H1 (cell line): Measurements from ENCODE around the gene AGBL4. TPM values are rescaled to one million over a fixed set of nuclear protein-coding genes. Genes with fewer than 3 reads are reported as not detected.
A peak's percentile ranks its signal among the peaks of the same experiment; 100 is the strongest.

ENCODE experiments used
- CBX8 ChIP-seq: fragments of 300-800, 300-1000 bp; sonication (generic); IDR thresholded peaks from 2 replicates; pipeline ENCODE4 v1.7.1; 2016; ENCODE audit warnings: low read depth, low read length, borderline replicate concordance
- HDAC2 ChIP-seq, 2 experiments: fragments of 300-600 bp in 1 of 2; sonication (generic) in 1 of 2; IDR thresholded peaks; 2 replicates each; pipeline ENCODE4 v1.6.1; 2011 to 2012; ENCODE audit warnings: low read depth in 2 of 2, low read length in 2 of 2, mild to moderate bottlenecking in 2 of 2, moderate library complexity in 2 of 2, borderline replicate concordance in 1 of 2, inconsistent platforms in 1 of 2
- HDAC6 ChIP-seq: IDR thresholded peaks from one replicate; pipeline ENCODE4 v1.7.1; 2012; ENCODE audit warnings: low read depth, mild to moderate bottlenecking, inconsistent platforms, low read length, moderate library complexity
- JUND ChIP-seq: IDR thresholded peaks from 2 replicates; pipeline ENCODE4 v1.6.1; 2011; ENCODE audit warnings: mild to moderate bottlenecking, improper control_type of control experiment, low read length
- KDM1A ChIP-seq: fragments of 200-600, 300-600 bp; sonication (generic); IDR thresholded peaks from 2 replicates; pipeline ENCODE4 v1.7.1; 2016; ENCODE audit warnings: mild to moderate bottlenecking, low read length, borderline replicate concordance
- MAFK ChIP-seq: IDR thresholded peaks from 2 replicates; pipeline ENCODE4 v1.6.1; 2012; ENCODE audit warnings: low read depth, mild to moderate bottlenecking, improper control_type of control experiment, low read length
- POLR2AphosphoS5 ChIP-seq: IDR thresholded peaks from 2 replicates; pipeline ENCODE4 v1.6.1; 2011; ENCODE audit warnings: low read depth, low read length
- SIX5 ChIP-seq: IDR thresholded peaks from 2 replicates; pipeline ENCODE4 v1.6.1; 2011; ENCODE audit warnings: mild to moderate bottlenecking, low read depth, low read length
- SP1 ChIP-seq: IDR thresholded peaks from 2 replicates; pipeline ENCODE4 v1.6.1; 2011; ENCODE audit warnings: low read depth, low read length
- SUZ12 ChIP-seq: fragments of 200-600 bp; sonication (generic); IDR thresholded peaks from 2 replicates; pipeline ENCODE4 v1.6.1; 2012; ENCODE audit warnings: mild to moderate bottlenecking, inconsistent platforms, low read length, moderate library complexity, mixed read lengths
- TAF7 ChIP-seq: optimal IDR thresholded peaks from 2 replicates; pipeline ENCODE3; 2011; ENCODE audit warnings: low read depth, mild to moderate bottlenecking, inconsistent platforms, low read length, moderate library complexity, borderline replicate concordance
- ZNF274 ChIP-seq: IDR thresholded peaks from 2 replicates; pipeline ENCODE4 v1.7.0; 2012; ENCODE audit warnings: low read length, borderline replicate concordance; ENCODE audit errors: extremely low read depth
- polyA plus RNA-seq, 7 experiments: library from polyadenylated mRNA; depleted of rRNA in 3 of 7; stranded (reverse) in 5 of 7; unstranded in 2 of 7; fragments of >200 nt in 5 of 7; fragments of 200-250 nt in 2 of 7; gene quantifications; 1 replicate in 5 of 7; 2 replicates in 1 of 7; 4 replicates in 1 of 7; pipeline versions ENCODE4 v1.2.1 to v1.2.3, GENCODE V29; 2011 to 2013; ENCODE audit warnings: missing spikeins in 2 of 7, mixed read lengths in 2 of 7
- total RNA-seq: library from RNA; stranded (reverse); fragmentation: NEBNext Ultra II Directional; extraction: Animal tissue kit (Norgen Biotek cat#: 25700); gene quantifications from 2 replicates; pipeline ENCODE4 v1.2.1, GENCODE V29; 2021

The AGBL4 gene
- total and polyA plus RNA-seq, 2 of the 8 experiments (the other 6 are each of a cell fraction or from before 2014, with no cell fraction given), result 0.41 to 0.45 TPM

GRCh38 chr1:48530727-48531351 is 1492.9 kb downstream of the AGBL4 start (continued):
- TF ChIP-seq MAFK (no peak), SIX5 (no peak), TAF7 (peak; percentile 72), SP1 (no peak), SUZ12 (no peak), ZNF274 (no peak), KDM1A (no peak), CBX8 (no peak), POLR2AphosphoS5 (no peak), HDAC2 (IDR thresholded peaks at IDR 0.05; ENCODE audit: borderline replicate concordance in 1 of 2, low read depth in 2 of 2, low read length in 2 of 2) (0 out of 4 replicates have a peak, but pooled peaks of 1 of the 2 experiments have one; percentile 42), HDAC6 (no peak), JUND (0 out of 2 replicates have a peak, but pooled peaks have one; percentile 55)
